Renal pelvis (tissue), 4 donors: ENCODE data around the gene CENPM. TPM values are rescaled to one million over a fixed set of nuclear protein-coding genes. Genes with fewer than 3 reads are reported as not detected.
A peak's percentile ranks its signal among the peaks of the same experiment; 100 is the strongest.

Experiments used
- DNase-seq: peaks from one replicate; pipeline ENCODE4 v3.0.0-alpha.2; 2013
- polyA plus RNA-seq, 3 donors: library from polyadenylated mRNA; unstranded; fragments of 120-200 nt; gene quantifications; one replicate each; pipeline ENCODE4 v1.2.1, GENCODE V29; 2013; ENCODE audit not compliant: insufficient read length in 3 of 3

CENPM gene
- polyA plus RNA-seq, 3 donors: 13.8 to 18.5 (median 18.2) TPM

DNA sequence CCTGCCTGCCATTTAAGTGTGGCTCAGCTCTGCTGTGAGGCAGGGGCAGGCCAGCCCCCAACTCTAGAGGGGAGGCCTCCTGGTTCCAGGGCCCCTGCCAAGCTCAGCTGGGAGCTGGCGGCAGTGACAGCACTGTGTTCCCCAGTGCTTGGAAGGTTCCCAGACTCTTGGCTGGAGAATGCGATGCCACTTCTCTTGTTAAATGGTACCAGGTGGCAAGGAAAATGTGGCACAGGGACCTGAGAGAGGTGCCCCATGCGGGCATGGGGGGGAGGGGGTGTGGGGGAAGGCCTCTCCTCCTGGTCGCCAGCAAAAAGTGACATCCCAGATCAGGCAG is 12.0 kb downstream of the CENPM start:
- DNase-seq: no peak

- DNase-seq: no peak
Measured at GRCh38 chr22:41934284-41935014, 12.5 kb downstream of the CENPM start.

GRCh38 chr22:41933411-41934177 is 13.4 kb downstream of the CENPM start:
- DNase-seq: no peak

GRCh38 chr22:41932353-41932752 is 14.6 kb downstream of the CENPM start:
- DNase-seq: no peak

DNA sequence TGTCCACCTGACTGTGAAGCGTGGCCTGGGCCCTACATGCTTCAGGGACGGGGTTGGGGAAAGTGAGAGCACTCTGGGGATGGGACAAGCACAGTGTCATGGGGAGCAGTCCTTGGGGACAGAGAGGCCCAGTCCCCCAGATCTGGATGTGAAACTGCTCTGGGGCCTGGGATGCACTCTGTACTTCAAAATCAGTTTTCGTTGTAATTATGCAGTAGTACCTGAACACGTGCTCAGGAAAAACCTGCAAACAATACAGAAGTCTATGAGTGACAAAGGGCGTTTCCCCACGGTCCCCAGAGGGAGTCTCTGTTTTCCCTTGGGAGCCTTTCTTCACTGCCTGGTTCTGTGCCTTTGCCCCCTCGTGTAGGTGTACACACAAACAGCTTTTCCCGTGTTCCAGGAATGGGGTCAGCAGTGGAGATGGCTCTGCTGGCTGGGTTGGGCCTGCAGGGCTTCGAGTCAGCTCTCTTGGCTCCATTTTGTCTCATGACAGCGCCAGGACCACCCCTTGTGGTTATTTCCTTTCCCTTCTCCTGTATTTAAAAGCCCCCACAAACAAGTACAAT is 15.2 kb downstream of the CENPM start:
- no peak for DNase-seq

- DNase-seq: no peak
Measured at GRCh38 chr22:41929418-41929810, 17.5 kb downstream of the CENPM start.

GRCh38 chr22:41928593-41929417 is 18.1 kb downstream of the CENPM start:
- no peak for DNase-seq

GRCh38 chr22:41927813-41928212 is 19.1 kb downstream of the CENPM start:
- DNase-seq: no peak

DNA sequence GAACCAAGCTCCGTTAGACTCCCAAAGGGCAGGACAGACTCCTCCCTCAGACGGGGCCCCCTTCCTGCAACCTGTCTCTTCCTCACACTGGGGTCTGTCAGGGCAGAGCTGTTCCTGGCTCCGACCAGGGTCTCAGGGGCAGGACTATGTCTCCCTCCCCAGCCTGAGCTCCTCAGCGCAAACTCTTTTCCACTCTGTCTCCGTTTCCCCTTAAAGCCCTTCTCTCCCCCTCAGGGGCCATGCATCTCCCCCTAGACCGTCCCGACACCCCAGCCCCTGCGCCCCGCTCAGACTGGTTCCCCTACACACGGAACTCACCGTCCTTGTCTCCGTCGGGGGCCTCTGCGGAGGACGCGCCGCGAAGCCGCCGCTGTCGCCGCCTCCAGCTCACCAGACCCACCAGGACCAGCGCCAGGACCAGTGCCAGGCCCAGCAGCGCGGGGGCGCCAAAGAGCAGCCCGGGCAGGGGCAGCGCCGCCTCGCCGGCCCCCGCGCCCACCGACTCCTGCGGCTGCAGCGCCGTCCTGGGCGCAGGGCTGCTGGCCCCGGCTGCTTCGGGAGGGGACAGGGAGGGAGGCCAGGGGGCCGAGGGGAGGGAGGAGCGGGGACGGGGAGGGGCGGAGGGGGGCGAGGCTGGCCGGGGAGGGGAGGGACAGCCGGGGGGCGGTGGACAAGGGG is 21.0 kb downstream of the CENPM start:
- no peak for DNase-seq

- no peak for DNase-seq
Measured at GRCh38 chr22:41923595-41924276, 23.2 kb downstream of the CENPM start.

GRCh38 chr22:41922940-41923594 is 23.9 kb downstream of the CENPM start:
- DNase-seq: no peak

DNA sequence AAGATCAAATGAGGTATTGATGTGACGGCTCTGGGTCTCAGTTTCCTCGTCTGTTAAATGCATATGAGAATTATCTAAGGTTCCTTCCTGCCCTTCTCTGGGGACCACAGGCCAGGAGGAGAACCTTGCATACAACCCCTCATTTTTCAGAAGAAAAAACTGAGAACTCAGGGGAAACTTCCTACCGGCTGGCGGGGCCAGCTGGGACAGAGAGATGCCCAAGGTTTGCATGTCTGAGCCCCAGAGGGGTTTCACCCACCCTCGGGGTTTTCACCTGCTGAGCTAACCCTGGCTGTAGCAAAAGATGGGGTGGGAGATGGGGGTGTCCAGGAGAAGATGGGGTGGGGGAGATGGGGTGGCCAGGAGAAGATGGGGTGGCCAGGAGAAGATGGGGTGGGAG is 24.6 kb downstream of the CENPM start:
- DNase-seq: no peak

DNA sequence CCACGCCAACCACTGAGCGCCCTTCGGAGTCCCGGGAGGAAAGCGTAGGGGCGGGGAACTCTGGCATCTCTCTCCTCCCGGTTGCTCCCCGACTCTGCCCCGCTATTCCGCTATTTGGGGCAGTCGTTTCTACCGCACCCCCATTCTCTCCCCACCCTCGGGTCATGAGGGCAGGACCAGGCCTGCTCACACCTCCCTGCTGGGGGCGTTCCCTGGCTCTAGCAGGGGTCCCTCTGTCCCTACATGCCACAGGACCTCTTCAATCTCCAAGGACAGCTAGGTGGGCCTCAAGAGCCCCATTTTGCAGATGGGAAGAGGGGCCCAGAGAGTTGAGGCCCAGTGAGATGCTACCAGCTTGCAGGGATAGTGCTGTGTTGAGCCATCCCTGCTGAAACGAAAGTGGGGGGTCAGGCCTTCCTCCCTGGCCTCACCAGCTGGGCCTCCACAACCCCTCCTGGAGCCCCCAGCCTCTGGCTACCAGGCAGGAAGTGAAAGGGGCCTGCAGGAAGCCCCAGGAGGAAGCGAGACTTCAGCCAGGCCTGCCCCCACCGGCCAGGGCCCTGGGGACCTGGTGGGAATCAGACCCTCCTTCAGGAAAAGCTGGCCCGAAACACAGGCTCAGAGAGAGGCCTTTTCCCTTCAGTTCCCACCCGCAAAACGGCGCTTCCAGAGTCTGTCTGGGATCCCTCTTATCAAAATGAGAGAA is 26.5 kb downstream of the CENPM start:
- no peak for DNase-seq

DNA sequence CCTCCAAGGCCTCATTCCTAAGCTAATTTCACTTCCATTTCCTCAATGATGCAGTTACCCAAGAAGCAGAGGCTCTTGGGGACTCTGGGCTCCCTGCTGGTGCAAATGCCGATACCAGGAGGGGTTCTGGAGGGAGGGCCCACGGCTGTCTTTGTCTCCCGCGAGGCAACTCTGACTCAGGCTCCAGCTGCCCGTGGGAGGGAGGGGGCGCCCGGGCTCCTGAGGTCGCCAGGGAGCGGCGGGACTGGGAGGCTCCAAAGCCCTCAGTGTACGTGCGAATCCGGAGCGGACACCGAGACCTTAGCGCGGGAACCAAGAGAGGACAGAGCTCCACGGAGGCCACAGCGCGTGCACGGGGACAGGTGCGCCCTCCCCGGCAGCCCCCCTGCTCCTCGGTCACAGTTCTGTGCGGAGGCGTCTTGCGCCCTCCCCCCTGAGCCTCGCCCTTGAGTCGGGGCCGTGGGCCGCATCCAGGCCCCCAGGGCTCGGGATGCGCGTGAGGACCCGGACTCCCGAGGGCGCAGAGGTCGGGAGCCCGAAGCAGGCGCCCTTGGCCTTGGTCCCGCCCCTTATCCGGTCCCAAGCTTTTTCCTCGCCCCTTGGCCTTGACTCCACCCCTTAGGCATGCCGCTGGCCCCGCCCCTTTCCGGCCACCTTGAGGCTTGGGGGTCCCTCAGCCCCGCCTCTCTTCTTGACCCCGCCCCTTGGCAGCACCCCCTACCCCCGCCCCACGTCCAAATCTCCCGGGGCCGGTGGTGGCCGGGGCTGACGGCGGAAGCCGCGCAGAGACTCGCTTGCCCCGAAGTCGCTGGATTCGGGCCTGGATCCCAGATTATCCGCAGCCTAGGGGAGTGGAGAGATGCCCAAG is 27.4 kb downstream of the CENPM start:
- peak; percentile 57 for DNase-seq

DNA sequence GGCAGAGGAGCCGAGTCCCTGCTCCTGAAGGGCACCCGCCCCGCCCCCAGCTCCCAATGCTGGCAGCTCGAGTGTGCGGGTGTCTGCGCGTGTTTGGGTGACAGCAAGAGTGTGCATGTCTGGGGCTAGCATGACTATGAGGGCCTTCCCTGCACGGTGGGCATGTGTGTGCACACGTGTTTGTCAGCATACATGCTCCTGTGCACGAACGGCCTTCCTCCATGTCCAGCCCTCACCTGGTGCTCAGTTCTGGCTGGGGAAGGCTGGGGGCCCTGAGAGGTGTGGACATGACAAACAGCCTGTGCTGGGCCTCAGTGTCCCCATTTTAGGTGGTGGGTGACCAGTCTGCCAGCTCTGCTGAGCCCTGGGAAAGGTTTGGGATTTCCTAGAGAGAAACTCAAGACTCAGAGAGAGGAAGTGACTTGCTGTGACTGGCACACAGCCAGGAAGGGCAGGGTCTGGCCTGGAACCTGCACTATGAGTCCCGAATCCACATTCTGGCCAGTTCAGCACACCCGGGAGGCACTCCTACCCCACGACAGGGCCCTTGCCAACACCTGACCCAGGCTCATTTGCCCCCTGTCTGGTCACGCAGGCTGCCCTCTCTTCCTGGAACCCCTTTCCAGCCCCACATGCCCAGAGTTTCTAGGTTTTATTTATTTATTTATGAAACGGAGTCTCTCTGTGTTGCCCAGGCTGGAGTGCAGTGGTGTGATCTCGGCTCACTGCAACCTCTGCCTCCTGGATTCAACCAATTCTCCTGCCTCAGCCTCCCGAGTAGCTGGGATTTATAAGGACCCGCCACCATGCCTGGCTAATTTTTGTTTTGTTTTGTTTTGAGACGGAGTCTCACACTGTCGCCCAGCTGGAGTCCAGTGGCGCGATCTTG is 28.8 kb downstream of the CENPM start:
- DNase-seq: peak; percentile 62

DNA sequence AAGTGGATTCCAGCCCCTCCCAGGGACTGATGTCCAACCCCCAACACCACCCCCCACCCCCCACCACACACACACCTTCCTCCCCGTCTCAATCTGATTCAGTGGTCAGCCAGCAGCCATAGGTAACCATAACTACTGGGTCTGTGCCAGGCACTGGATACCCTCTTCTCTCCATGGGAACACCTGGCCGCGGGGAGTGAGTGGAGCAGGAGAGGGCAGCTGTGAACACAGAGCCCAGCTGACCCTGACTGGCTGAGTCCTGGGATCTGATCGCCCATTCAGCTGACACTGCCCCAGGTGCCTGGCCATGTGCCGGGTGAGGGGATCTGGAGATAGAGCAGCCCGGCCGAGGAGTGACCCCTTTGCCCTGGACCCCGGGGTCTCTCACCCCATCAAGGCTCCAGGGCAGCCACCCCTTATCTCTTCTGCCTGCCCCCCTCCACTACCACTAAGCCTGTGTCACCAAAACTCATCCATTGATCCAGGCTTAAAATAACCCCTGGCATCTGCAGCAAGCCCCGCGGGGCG is 29.5 kb downstream of the CENPM start:
- DNase-seq: no peak

DNA sequence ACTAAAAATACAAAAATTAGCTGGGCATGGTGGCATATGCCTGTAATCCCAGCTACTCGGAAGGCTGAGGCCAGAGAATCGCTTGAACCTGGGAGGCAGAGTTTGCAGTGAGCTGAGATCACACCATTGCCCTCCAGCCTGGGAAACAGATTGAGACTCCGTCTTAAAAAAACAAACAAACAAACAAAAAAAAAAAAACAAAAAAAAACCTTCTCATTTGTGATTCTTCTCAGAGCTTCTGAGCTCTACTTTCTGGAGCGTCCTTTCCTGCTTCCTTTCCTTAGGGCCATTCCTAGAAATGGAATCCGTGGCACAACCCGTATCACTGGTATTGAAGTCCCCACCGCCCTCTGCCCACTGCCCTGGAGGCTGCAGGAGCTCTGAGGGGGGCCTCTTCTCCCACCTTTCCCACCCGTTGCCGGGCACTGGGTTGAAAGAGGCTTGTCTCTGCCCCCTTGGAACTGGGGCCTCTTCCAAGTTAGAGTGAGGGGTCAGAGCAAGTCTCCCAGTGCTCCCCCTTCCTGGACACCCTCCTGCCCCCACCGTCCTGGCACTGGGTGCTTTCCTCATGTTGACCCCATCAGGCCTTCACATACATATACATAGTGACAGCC is 30.1 kb downstream of the CENPM start:
- DNase-seq: no peak
